ENCODE data around the gene PTPN7.

DNA sequence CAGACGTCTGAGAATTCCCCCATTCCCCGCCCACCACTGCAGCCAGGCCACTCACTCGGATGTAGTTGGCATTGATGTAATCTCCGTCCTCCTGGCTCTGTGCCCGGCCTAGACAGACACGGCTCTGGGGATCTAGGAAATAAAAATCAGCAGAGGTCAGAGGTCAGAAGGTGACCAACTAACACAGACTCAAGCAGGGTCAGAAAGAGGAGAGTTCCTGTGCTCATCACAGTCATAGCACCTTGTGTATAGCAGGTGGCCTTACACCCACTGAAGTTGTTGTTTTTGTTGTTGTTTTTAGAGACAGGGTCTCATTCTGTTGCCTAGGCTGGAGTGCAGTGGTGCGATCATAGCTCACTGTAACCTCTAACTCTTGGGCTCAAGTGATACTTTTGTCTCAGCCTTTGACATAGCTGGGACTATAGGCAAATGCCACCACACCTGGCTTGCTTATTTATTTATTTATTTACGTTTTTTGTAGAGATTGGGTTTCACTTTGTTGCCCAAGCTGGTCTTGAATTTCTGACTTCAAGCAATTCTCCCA, 4.9 kb downstream of the PTPN7 start:
- TF ChIP-seq, protein P1, sequence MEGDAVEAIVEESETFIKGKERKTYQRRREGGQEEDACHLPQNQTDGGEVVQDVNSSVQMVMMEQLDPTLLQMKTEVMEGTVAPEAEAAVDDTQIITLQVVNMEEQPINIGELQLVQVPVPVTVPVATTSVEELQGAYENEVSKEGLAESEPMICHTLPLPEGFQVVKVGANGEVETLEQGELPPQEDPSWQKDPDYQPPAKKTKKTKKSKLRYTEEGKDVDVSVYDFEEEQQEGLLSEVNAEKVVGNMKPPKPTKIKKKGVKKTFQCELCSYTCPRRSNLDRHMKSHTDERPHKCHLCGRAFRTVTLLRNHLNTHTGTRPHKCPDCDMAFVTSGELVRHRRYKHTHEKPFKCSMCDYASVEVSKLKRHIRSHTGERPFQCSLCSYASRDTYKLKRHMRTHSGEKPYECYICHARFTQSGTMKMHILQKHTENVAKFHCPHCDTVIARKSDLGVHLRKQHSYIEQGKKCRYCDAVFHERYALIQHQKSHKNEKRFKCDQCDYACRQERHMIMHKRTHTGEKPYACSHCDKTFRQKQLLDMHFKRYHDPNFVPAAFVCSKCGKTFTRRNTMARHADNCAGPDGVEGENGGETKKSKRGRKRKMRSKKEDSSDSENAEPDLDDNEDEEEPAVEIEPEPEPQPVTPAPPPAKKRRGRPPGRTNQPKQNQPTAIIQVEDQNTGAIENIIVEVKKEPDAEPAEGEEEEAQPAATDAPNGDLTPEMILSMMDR (IDR thresholded peaks at IDR 0.05; ENCODE audit: poor library complexity): no peak
- no peak for TF ChIP-seq EZH2 (IDR thresholded peaks at IDR 0.05; ENCODE audit: borderline replicate concordance)
